ENCODE results near the gene CARD14. TPM values are rescaled to one million over a fixed set of nuclear protein-coding genes. Genes with fewer than 3 reads are reported as not detected.
"Not testable (repeated sequence)": the region's sequence is repeated elsewhere in the genome, so short reads cannot be mapped to it uniquely, and the experiment has no call there.

Gene CARD14
- total and polyA plus RNA-seq, 4 donors, result 0.13 to 0.55 (median 0.35) TPM

DNA sequence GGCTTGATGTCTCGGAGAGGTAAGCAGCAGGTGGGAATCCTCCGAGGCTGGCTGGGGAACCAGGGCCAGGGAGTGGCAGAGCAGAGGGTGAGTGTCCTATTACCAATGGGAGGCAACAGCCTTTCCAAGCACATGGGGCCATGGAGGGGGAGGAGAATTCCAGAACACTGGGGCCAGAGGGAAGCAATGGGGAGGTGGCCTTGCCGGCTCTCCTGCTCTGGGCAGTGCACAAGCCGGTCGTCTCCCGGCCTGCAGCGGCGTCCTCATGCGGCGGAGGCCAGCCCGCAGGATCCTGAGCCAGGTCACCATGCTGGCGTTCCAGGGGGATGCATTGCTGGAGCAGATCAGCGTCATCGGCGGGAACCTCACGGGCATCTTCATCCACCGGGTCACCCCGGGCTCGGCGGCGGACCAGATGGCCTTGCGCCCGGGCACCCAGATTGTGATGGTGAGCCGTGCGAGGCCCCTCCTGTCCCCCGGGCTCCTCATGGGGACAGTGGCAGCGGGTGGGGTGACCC is 28.4 kb downstream of the CARD14 start:
- Histone ChIP-seq H3K4me3 (ENCODE audit: low read length in 2 of 2) (no peak overlapping the region), H3K4me1 (ENCODE audit: control insufficient read depth in 1 of 2, insufficient read depth in 2 of 2, low read length in 2 of 2) (no peaks in the 10 kb centered on the region), H3K36me3 (ENCODE audit: control insufficient read depth in 1 of 2, insufficient read depth in 2 of 2, low read length in 1 of 2) (no peaks in the 10 kb centered on the region), H3K27ac (ENCODE audit: low read depth in 1 of 2, low read length in 2 of 2) (no peak overlapping the region), H3K27me3 (ENCODE audit: control insufficient read depth in 1 of 2, insufficient read depth in 2 of 2, low read length in 1 of 2) (no peaks in the 10 kb centered on the region), H3K9me3 (ENCODE audit: control insufficient read depth, low read length) (no peaks in the 10 kb centered on the region)
- DNase-seq (no peak), ATAC-seq (ENCODE audit: low FRiP score) (no peak)
- intact Hi-C loops (cut with DNase I), result no loop called here
- WGBS, 2 donors, result 74 to 75% methylated on average over 24 to 27 of the region's 27 CpGs

DNA sequence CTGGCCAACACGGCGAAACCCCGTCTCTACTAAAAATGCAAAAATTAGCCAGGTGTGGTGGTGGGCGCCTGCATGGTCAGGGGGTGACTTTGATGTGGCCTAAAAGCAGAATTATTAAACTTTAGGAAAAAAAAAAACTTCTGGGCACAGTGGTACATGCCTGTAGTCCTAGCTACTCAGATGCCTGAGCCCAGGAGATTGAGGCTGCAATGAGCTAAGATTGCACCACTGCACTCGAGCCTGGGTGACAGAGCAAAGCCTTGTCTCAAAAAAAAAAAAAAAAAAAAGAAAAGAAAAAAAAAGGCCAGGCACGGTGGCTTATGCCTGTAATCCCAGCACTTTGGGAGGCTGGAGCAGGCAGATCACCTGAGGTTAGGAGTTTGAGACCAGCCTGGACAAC is 29.5 kb downstream of the CARD14 start:
- H3K27me3 ChIP-seq (ENCODE audit: control insufficient read depth in 1 of 2, insufficient read depth in 2 of 2, low read length in 1 of 2); H3K4me1 ChIP-seq (ENCODE audit: control insufficient read depth in 1 of 2, insufficient read depth in 2 of 2, low read length in 2 of 2); ATAC-seq (ENCODE audit: low FRiP score); intact Hi-C loops (cut with DNase I); H3K36me3 ChIP-seq (ENCODE audit: control insufficient read depth in 1 of 2, insufficient read depth in 2 of 2, low read length in 1 of 2); H3K4me3 ChIP-seq (ENCODE audit: low read length in 2 of 2); H3K9me3 ChIP-seq (ENCODE audit: control insufficient read depth, low read length); H3K27ac ChIP-seq (ENCODE audit: low read depth in 1 of 2, low read length in 2 of 2); DNase-seq: not testable (repeated sequence)
- WGBS, 2 donors, result 58 to 62% methylated on average over 6 of the region's 6 CpGs

DNA sequence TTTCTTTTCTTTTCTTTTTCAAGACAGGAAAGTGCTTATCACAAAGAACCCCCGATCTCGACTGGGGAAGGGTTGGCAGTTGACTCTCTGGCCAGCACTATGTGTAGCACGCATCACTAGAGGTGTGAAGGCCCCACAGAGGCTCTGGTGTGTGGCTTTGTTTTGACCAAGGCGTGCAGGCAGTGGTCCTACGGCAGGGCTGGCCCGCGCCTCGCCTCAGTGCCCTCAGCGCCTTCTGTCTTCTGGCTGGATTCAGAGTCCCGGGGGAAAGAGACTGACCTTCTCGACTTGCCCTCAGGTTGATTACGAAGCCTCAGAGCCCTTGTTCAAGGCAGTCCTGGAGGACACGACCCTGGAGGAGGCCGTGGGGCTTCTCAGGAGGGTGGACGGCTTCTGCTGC is 31.6 kb downstream of the CARD14 start:
- WGBS, 2 donors, result 82 to 85% methylated on average over 15 of the region's 15 CpGs
- H3K27ac ChIP-seq (ENCODE audit: low read depth in 1 of 2, low read length in 2 of 2), result no peak overlapping the region
- DNase-seq (no peak), ATAC-seq (ENCODE audit: low FRiP score) (no peak)
- intact Hi-C loops (cut with DNase I), result no loop called here
- no peaks in the 10 kb centered on the region for H3K36me3 ChIP-seq (ENCODE audit: control insufficient read depth in 1 of 2, insufficient read depth in 2 of 2, low read length in 1 of 2)
- H3K4me1 ChIP-seq (ENCODE audit: control insufficient read depth in 1 of 2, insufficient read depth in 2 of 2, low read length in 2 of 2), result no peaks in the 10 kb centered on the region
- H3K4me3 ChIP-seq (ENCODE audit: low read length in 2 of 2), result no peak overlapping the region
- H3K9me3 ChIP-seq (ENCODE audit: control insufficient read depth, low read length), result no peaks in the 10 kb centered on the region
- no peaks in the 10 kb centered on the region for H3K27me3 ChIP-seq (ENCODE audit: control insufficient read depth in 1 of 2, insufficient read depth in 2 of 2, low read length in 1 of 2)

DNA sequence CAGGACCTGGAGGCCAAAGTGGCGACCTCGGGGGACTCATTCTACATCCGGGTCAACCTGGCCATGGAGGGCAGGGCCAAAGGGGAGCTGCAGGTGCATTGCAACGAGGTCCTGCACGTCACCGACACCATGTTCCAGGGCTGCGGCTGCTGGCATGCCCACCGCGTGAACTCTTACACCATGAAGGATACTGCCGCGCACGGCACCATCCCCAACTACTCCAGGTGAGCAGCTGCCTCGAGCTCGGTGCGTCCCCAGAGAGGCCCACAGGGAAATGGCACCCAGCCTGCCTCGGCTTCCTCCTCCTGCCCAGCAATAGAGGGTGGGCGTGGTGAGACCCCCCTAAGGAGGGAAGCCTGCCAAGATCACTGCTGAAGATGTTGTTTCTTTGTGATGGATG is 32.4 kb downstream of the CARD14 start:
- 86 to 89% methylated on average over 17 of the region's 17 CpGs for WGBS, 2 donors
- no peak overlapping the region for H3K4me3 ChIP-seq (ENCODE audit: low read length in 2 of 2)
- ATAC-seq (ENCODE audit: low FRiP score), result no peak
- H3K4me1 ChIP-seq (ENCODE audit: control insufficient read depth in 1 of 2, insufficient read depth in 2 of 2, low read length in 2 of 2), result no peaks in the 10 kb centered on the region
- intact Hi-C loops (cut with DNase I), result no loop called here
- no peak overlapping the region for H3K27ac ChIP-seq (ENCODE audit: low read depth in 1 of 2, low read length in 2 of 2)
- DNase-seq, result no peak
- H3K27me3 ChIP-seq (ENCODE audit: control insufficient read depth in 1 of 2, insufficient read depth in 2 of 2, low read length in 1 of 2), result no peaks in the 10 kb centered on the region
- no peaks in the 10 kb centered on the region for H3K9me3 ChIP-seq (ENCODE audit: control insufficient read depth, low read length)
- H3K36me3 ChIP-seq (ENCODE audit: control insufficient read depth in 1 of 2, insufficient read depth in 2 of 2, low read length in 1 of 2), result no peaks in the 10 kb centered on the region

DNA sequence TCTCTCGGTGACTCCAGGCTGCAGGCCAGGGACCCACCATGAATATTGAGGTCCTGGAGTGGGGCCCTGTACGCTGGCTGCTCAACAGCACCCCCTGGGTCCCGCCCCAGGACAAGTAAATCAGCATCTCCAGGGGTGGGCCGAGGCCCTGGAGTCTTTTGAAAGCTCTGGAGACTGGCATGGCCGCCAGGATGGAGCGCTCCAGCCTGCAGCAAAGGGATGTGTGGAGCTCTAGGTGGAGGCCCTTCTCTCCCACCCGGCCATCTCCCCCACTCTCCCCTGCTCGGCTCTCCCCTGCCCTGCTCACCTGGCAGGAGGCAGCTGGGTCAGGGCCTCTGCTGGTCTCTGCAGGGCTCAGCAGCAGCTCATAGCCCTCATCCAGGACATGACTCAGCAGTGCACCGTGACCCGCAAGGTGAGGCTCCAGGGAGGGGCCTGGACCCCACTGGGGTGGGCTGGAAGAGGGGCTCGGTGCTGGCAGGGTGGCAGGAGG is 33.7 kb downstream of the CARD14 start:
- Histone ChIP-seq H3K4me3 (ENCODE audit: low read length in 2 of 2) (no peak overlapping the region), H3K4me1 (ENCODE audit: control insufficient read depth in 1 of 2, insufficient read depth in 2 of 2, low read length in 2 of 2) (no peaks in the 10 kb centered on the region), H3K9me3 (ENCODE audit: control insufficient read depth, low read length) (no peaks in the 10 kb centered on the region), H3K36me3 (ENCODE audit: control insufficient read depth in 1 of 2, insufficient read depth in 2 of 2, low read length in 1 of 2) (no peaks in the 10 kb centered on the region), H3K27me3 (ENCODE audit: control insufficient read depth in 1 of 2, insufficient read depth in 2 of 2, low read length in 1 of 2) (no peaks in the 10 kb centered on the region), H3K27ac (ENCODE audit: low read depth in 1 of 2, low read length in 2 of 2) (no peak overlapping the region)
- intact Hi-C loops (cut with DNase I), result no loop called here
- ATAC-seq (ENCODE audit: low FRiP score), result no peak
- DNase-seq, result no peak
- WGBS, 2 donors, result 79 to 81% methylated on average over 11 of the region's 11 CpGs

DNA sequence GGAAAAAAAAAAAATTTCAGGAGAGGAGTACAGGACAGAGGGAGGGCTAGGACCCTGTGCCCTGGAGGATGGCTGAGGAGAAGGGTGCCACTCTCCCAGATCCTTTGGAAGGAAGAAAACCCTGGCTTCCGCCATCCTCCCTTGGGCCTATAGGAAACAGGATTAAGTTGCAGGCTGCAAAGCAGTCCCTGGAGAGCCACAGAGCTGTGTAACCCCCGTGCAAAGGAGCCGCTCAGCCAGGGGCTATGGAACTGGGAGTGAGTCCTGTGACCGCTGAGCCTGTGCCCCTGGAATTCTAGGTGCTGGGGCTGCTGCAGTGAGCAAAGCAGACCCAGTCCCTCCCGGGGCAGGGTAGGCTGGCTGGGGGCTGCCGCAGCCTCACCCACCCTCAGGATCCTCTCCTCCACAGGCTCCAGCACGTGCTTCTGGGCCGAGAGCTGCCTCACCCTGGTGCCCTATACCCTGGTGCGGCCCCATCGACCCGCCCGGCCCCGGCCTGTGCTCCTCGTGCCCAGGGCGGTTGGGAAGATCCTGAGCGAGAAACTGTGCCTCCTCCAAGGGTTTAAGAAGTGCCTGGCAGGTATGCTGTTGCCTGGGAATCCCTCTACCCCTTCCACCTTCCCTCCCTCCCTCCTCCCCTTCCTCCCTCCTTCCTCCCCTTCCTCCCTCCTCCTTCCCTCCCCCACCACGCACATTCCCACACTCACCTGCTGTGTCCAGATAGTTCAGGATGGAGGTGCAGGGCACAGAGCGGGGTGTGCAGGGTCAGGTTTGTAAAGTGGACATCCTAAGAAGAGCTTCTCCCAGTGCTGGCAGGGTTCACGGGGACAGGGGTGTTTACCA is 35.0 kb downstream of the CARD14 start:
- no peaks in the 10 kb centered on the region for H3K27me3 ChIP-seq (ENCODE audit: control insufficient read depth in 1 of 2, insufficient read depth in 2 of 2, low read length in 1 of 2)
- no peak for ATAC-seq (ENCODE audit: low FRiP score)
- 77 to 80% methylated on average over 19 of the region's 19 CpGs for WGBS, 2 donors

DNA sequence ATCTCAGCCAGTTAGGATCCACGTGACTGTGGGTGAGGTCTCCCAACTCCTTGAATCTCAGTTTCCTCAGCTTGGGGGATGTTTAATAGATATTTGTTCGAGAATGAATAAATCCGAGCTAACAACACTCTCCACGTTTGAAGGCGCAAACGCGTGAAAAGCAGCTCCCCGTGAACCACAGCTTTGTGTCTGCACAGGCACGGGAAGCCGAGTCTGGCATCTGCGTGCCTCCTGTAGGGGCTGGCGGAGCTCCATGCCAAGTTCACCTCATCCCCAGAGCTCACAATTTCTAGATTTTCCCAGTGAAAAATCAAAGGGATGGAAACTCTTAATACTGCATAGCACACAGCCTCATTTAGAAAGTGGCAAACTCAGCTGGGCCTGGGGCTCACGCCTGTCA is 36.0 kb downstream of the CARD14 start:
- 83 to 87% methylated on average over 13 of the region's 13 CpGs for WGBS, 2 donors
- Histone ChIP-seq H3K27ac (ENCODE audit: low read depth in 1 of 2, low read length in 2 of 2) (no peak overlapping the region), H3K36me3 (ENCODE audit: control insufficient read depth in 1 of 2, insufficient read depth in 2 of 2, low read length in 1 of 2) (peaks cover 0 to 2% of the 10 kb centered on the region in 2 donors), H3K9me3 (ENCODE audit: control insufficient read depth, low read length) (no peaks in the 10 kb centered on the region), H3K4me1 (ENCODE audit: control insufficient read depth in 1 of 2, insufficient read depth in 2 of 2, low read length in 2 of 2) (no peaks in the 10 kb centered on the region), H3K4me3 (ENCODE audit: low read length in 2 of 2) (no peak overlapping the region), H3K27me3 (ENCODE audit: control insufficient read depth in 1 of 2, insufficient read depth in 2 of 2, low read length in 1 of 2) (no peaks in the 10 kb centered on the region)
- intact Hi-C loops (cut with DNase I), result no loop called here
- ATAC-seq (ENCODE audit: low FRiP score), result no peak
- no peak for DNase-seq

More for the DNA sequence above, 35.0 kb downstream of the CARD14 start:
- intact Hi-C loops (cut with DNase I), result no loop called here
- Histone ChIP-seq H3K9me3 (ENCODE audit: control insufficient read depth, low read length) (no peaks in the 10 kb centered on the region), H3K36me3 (ENCODE audit: control insufficient read depth in 1 of 2, insufficient read depth in 2 of 2, low read length in 1 of 2) (no peaks in the 10 kb centered on the region), H3K4me1 (ENCODE audit: control insufficient read depth in 1 of 2, insufficient read depth in 2 of 2, low read length in 2 of 2) (no peaks in the 10 kb centered on the region), H3K27ac (ENCODE audit: low read depth in 1 of 2, low read length in 2 of 2) (no peak overlapping the region), H3K4me3 (ENCODE audit: low read length in 2 of 2) (no peak overlapping the region)
- DNase-seq, result no peak

DNA sequence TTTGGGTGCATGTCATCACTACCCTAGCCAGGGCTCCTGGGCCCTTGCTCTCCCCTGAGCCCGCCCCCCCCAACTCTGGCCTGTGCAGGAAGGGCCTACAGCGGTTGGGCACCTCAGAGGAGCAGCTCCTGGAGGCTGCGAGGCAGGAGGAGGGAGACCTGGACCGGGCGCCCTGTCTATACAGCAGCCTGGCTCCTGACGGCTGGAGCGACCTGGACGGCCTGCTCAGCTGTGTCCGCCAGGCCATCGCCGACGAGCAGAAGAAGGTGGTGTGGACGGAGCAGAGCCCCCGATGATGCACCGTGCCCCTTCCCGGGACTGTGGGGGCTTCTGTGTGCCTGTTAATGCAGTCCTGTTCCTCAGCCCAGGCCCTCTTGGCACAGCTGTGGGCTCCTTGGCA is 38.2 kb downstream of the CARD14 start:
- no peak overlapping the region for H3K27ac ChIP-seq (ENCODE audit: low read depth in 1 of 2, low read length in 2 of 2)
- intact Hi-C loops (cut with DNase I), result no loop called here
- no peaks in the 10 kb centered on the region for H3K4me1 ChIP-seq (ENCODE audit: control insufficient read depth in 1 of 2, insufficient read depth in 2 of 2, low read length in 2 of 2)
- ATAC-seq (ENCODE audit: low FRiP score) (no peak), DNase-seq (no peak)
- no peak overlapping the region for H3K4me3 ChIP-seq (ENCODE audit: low read length in 2 of 2)
- WGBS, 2 donors, result 96% methylated on average over 12 to 16 of the region's 16 CpGs
- peaks cover 0 to 2% of the 10 kb centered on the region in 2 donors for H3K36me3 ChIP-seq (ENCODE audit: control insufficient read depth in 1 of 2, insufficient read depth in 2 of 2, low read length in 1 of 2)
- no peaks in the 10 kb centered on the region for H3K9me3 ChIP-seq (ENCODE audit: control insufficient read depth, low read length)
- H3K27me3 ChIP-seq (ENCODE audit: control insufficient read depth in 1 of 2, insufficient read depth in 2 of 2, low read length in 1 of 2), result no peaks in the 10 kb centered on the region

DNA sequence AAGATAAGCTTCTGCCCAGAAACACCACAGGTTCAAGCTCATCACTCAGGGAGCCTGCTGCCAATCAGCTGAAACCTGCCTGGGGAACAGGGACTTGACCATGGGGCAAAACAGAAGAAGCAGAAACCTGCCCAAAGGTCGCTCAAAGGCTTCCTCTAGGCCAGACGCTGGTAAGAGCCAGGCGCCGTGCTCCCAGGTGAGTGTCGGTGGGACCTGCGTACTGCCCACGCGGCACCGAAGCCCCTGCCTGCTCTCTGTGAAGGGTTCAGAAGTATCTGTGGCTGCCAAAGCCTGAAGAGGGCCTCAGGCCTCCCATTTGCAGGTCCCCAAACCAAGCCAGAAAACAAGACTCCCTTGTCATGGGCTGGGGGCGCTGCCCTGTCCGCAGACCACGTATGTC is 39.9 kb downstream of the CARD14 start:
- DNase-seq (no peak), ATAC-seq (ENCODE audit: low FRiP score) (no peak)
- Histone ChIP-seq H3K4me3 (ENCODE audit: low read length in 2 of 2) (no peak overlapping the region), H3K27me3 (ENCODE audit: control insufficient read depth in 1 of 2, insufficient read depth in 2 of 2, low read length in 1 of 2) (no peaks in the 10 kb centered on the region), H3K27ac (ENCODE audit: low read depth in 1 of 2, low read length in 2 of 2) (no peak overlapping the region), H3K4me1 (ENCODE audit: control insufficient read depth in 1 of 2, insufficient read depth in 2 of 2, low read length in 2 of 2) (no peaks in the 10 kb centered on the region), H3K36me3 (ENCODE audit: control insufficient read depth in 1 of 2, insufficient read depth in 2 of 2, low read length in 1 of 2) (peaks cover 0 to 2% of the 10 kb centered on the region in 2 donors), H3K9me3 (ENCODE audit: control insufficient read depth, low read length) (no peaks in the 10 kb centered on the region)
- intact Hi-C loops (cut with DNase I), result no loop called here
- 88 to 91% methylated on average over 12 of the region's 12 CpGs for WGBS, 2 donors
